HEK293 (cell line): ENCODE measurements around the gene POLR2L.
A peak's percentile ranks its signal among the peaks of the same experiment; 100 is the strongest.

Experiments used
- CTCF ChIA-PET: fragments of 350-600 bp; formaldehyde crosslinking; extraction: SDS; loops from one replicate; lab custom pipeline; 2021; ENCODE audit warnings: antibody characterized with exemption; lab: Yijun Ruan, JAX
- POLR2A ChIA-PET: fragments of 300-600 bp; formaldehyde crosslinking; extraction: SDS; loops from one replicate; lab custom pipeline; 2020; ENCODE audit warnings: antibody characterized with exemption, inconsistent platforms; lab: Yijun Ruan, JAX
- H3K27ac ChIP-seq: fragments of 200-500 bp; sonication (Bioruptor generic); 2 replicates; pipeline ENCODE4 v1.5.1; 2014; ENCODE audit warnings: low read depth, low read length, control low read depth, inconsistent platforms; ENCODE audit errors: extremely low read depth
- H3K36me3 ChIP-seq, 2 experiments: fragments of 200-500 bp in 1 of 2; sonication (Bioruptor generic) in 1 of 2; 1 replicate in 1 of 2; 2 replicates in 1 of 2; pipeline ENCODE4 v1.5.1; 2014 to 2017; ENCODE audit warnings: inconsistent platforms in 2 of 2, low read length in 2 of 2; ENCODE audit not compliant: control insufficient read depth in 2 of 2, insufficient read depth in 1 of 2
- H3K4me1 ChIP-seq: fragments of 200-500 bp; sonication (Bioruptor generic); 2 replicates; pipeline ENCODE4 v1.5.1; 2014; ENCODE audit warnings: mild to moderate bottlenecking, low read length, inconsistent platforms; ENCODE audit not compliant: control insufficient read depth, insufficient read depth
- H3K4me3 ChIP-seq: 2 replicates; pipeline ENCODE4 v1.5.1; 2011; ENCODE audit warnings: low read depth, mild to moderate bottlenecking, control low read depth, low read length, moderate library complexity
- H3K9me3 ChIP-seq: fragments of 200-500 bp; sonication (Bioruptor generic); 2 replicates; pipeline ENCODE4 v1.5.1; 2014; ENCODE audit warnings: low read depth, low read length, inconsistent platforms; ENCODE audit not compliant: control insufficient read depth, insufficient read depth
- GFI1B ChIP-seq: fragments of 450-650 bp; formaldehyde crosslinking; IDR thresholded peaks from 2 replicates; pipeline ENCODE4 v1.5.1; 2016; ENCODE audit warnings: missing biosample characterization, missing genetic modification characterization
- HOXD13 ChIP-seq: sonication (generic); formaldehyde crosslinking; IDR thresholded peaks from 2 replicates; pipeline ENCODE4 v1.8.0; 2022; ENCODE audit warnings: missing genetic modification reagents, borderline replicate concordance
- KLF1 ChIP-seq: fragments of 450-650 bp; formaldehyde crosslinking; IDR thresholded peaks from 2 replicates; pipeline ENCODE4 v1.5.1; 2016; ENCODE audit warnings: missing biosample characterization, missing genetic modification characterization
- PATZ1 ChIP-seq: fragments of 450-650 bp; formaldehyde crosslinking; IDR thresholded peaks from 2 replicates; pipeline ENCODE4 v1.5.1; 2016; ENCODE audit warnings: missing biosample characterization, missing genetic modification characterization
- PRDM4 ChIP-seq: fragments of 450-650 bp; formaldehyde crosslinking; IDR thresholded peaks from 2 replicates; pipeline ENCODE4 v1.5.1; 2017; ENCODE audit warnings: missing biosample characterization, missing genetic modification characterization
- SCRT2 ChIP-seq: fragments of 450-650 bp; formaldehyde crosslinking; IDR thresholded peaks from 2 replicates; pipeline ENCODE4 v1.5.1; 2016; ENCODE audit warnings: missing biosample characterization, missing genetic modification characterization
- ZBTB6 ChIP-seq: fragments of 450-650 bp; formaldehyde crosslinking; IDR thresholded peaks from 2 replicates; pipeline ENCODE4 v1.5.1; 2017; ENCODE audit warnings: missing biosample characterization, missing genetic modification characterization
- ZNF112 ChIP-seq: fragments of 450-650 bp; formaldehyde crosslinking; IDR thresholded peaks from 2 replicates; pipeline ENCODE4 v1.5.0; 2017; ENCODE audit warnings: missing biosample characterization, missing genetic modification characterization
- ZNF146 ChIP-seq: fragments of 450-650 bp; formaldehyde crosslinking; IDR thresholded peaks from 2 replicates; pipeline ENCODE4 v1.5.1; 2016; ENCODE audit warnings: missing biosample characterization, missing genetic modification characterization
- ZNF155 ChIP-seq: fragments of 450-650 bp; formaldehyde crosslinking; IDR thresholded peaks from 2 replicates; pipeline ENCODE4 v1.5.1; 2016; ENCODE audit warnings: missing biosample characterization, missing genetic modification characterization
- ZNF19 ChIP-seq: fragments of 450-650 bp; formaldehyde crosslinking; IDR thresholded peaks from 2 replicates; pipeline ENCODE4; 2016; ENCODE audit warnings: missing biosample characterization, missing genetic modification characterization, low read depth
- ZNF280D ChIP-seq: fragments of 450-650 bp; formaldehyde crosslinking; IDR thresholded peaks from 2 replicates; pipeline ENCODE4 v1.5.1; 2016; ENCODE audit warnings: missing biosample characterization, missing genetic modification characterization
- ZNF394 ChIP-seq: fragments of 450-650 bp; formaldehyde crosslinking; IDR thresholded peaks from 2 replicates; pipeline ENCODE4 v1.5.1; 2016; ENCODE audit warnings: missing biosample characterization, missing genetic modification characterization, mild to moderate bottlenecking, moderate library complexity, borderline replicate concordance
- ZNF488 ChIP-seq: fragments of 450-650 bp; formaldehyde crosslinking; IDR thresholded peaks from 2 replicates; pipeline ENCODE4 v1.5.1; 2016; ENCODE audit warnings: missing biosample characterization, missing genetic modification characterization
- ZNF514 ChIP-seq: fragments of 450-650 bp; formaldehyde crosslinking; IDR thresholded peaks from 2 replicates; pipeline ENCODE4 v1.5.1; 2016; ENCODE audit warnings: missing biosample characterization, missing genetic modification characterization
- ZNF529 ChIP-seq: fragments of 450-650 bp; formaldehyde crosslinking; IDR thresholded peaks from 2 replicates; pipeline ENCODE4 v1.5.1; 2017; ENCODE audit warnings: missing genetic modification characterization, missing biosample characterization; ENCODE audit not compliant: insufficient replicate concordance
- ZNF544 ChIP-seq: fragments of 450-650 bp; formaldehyde crosslinking; IDR thresholded peaks from 2 replicates; pipeline ENCODE4 v1.5.0; 2017; ENCODE audit warnings: missing biosample characterization, missing genetic modification characterization
- ZNF558 ChIP-seq: fragments of 450-650 bp; formaldehyde crosslinking; IDR thresholded peaks from 2 replicates; pipeline ENCODE4 v1.5.1; 2016; ENCODE audit warnings: missing biosample characterization, missing genetic modification characterization
- ZNF571 ChIP-seq: fragments of 450-650 bp; formaldehyde crosslinking; IDR thresholded peaks from 2 replicates; pipeline ENCODE4 v1.5.0; 2017; ENCODE audit warnings: missing biosample characterization, missing genetic modification characterization
- ZNF580 ChIP-seq: fragments of 450-650 bp; formaldehyde crosslinking; IDR thresholded peaks from 2 replicates; pipeline ENCODE4 v1.5.1; 2016; ENCODE audit warnings: missing biosample characterization, missing genetic modification characterization
- ZNF585B ChIP-seq: fragments of 450-650 bp; formaldehyde crosslinking; IDR thresholded peaks from 2 replicates; pipeline ENCODE4 v1.5.1; 2016; ENCODE audit warnings: missing biosample characterization, missing genetic modification characterization
- ZNF610 ChIP-seq: fragments of 450-650 bp; formaldehyde crosslinking; IDR thresholded peaks from 2 replicates; pipeline ENCODE4 v1.5.1; 2016; ENCODE audit warnings: missing biosample characterization, missing genetic modification characterization, borderline replicate concordance
- ZNF624 ChIP-seq: fragments of 450-650 bp; formaldehyde crosslinking; IDR thresholded peaks from 2 replicates; pipeline ENCODE4 v1.5.1; 2017; ENCODE audit warnings: missing biosample characterization, missing genetic modification characterization
- ZNF660 ChIP-seq: fragments of 450-650 bp; IDR thresholded peaks from 2 replicates; pipeline ENCODE4 v1.5.1; 2018; ENCODE audit warnings: missing biosample characterization, mild to moderate bottlenecking, missing genetic modification characterization
- ZNF664 ChIP-seq: fragments of 450-650 bp; formaldehyde crosslinking; IDR thresholded peaks from 2 replicates; pipeline ENCODE4 v1.5.1; 2016; ENCODE audit warnings: missing biosample characterization, missing genetic modification characterization
- ZNF701 ChIP-seq: fragments of 450-650 bp; formaldehyde crosslinking; IDR thresholded peaks from 2 replicates; pipeline ENCODE4 v1.5.1; 2016; ENCODE audit warnings: missing biosample characterization, missing genetic modification characterization

POLR2L gene

GRCh38 chr11:790721-791564 is 51.4 kb downstream of the POLR2L start:
- Histone ChIP-seq H3K4me3 (no peak overlapping the region), H3K36me3 (peaks cover 0 to 41% of the 10 kb centered on the region in 2 experiments; a peak in 1 of 3 replicates), H3K9me3 (no peaks in the 10 kb centered on the region), H3K4me1 (peaks cover 3% of the 10 kb centered on the region), H3K27ac (no peak overlapping the region)
- ChIA-PET POLR2A (interaction anchor here (0.5 to 2.2 kb wide), 7 partner anchors 14 to 105 kb away, joined by 3 to 11 read pairs (median 5); partner anchors contain the start of genes CRACR2B, GATD1, PNPLA2 and TMEM80), CTCF (interaction anchor here (0.7 kb wide), 1 partner anchor 257 kb away, joined by 4 read pairs; no protein-coding TSS in a partner anchor)
- TF ChIP-seq ZNF112 (tag by site-specific recombination): no peak
- no peak for TF ChIP-seq SCRT2 (tag by site-specific recombination)
- TF ChIP-seq ZNF155: no peak
- TF ChIP-seq ZNF544 (tag by site-specific recombination): no peak
- no peak for TF ChIP-seq GFI1B
- no peak for TF ChIP-seq ZNF146 (tag by site-specific recombination)
- no peak for TF ChIP-seq ZNF660 (tag by site-specific recombination)
- TF ChIP-seq ZNF585B (tag by site-specific recombination): no peak
- TF ChIP-seq ZNF624 (tag by site-specific recombination): no peak
- no peak for TF ChIP-seq ZNF394 (tag by site-specific recombination)
- TF ChIP-seq KLF1 (tag by site-specific recombination): peak; percentile 34
- peak; percentile 80 for TF ChIP-seq PATZ1 (tag by site-specific recombination)
- no peak for TF ChIP-seq ZNF529 (tag by site-specific recombination)
- no peak for TF ChIP-seq ZNF610 (tag by site-specific recombination)
- TF ChIP-seq PRDM4: no peak
- TF ChIP-seq ZNF580 (tag by site-specific recombination): no peak
- TF ChIP-seq ZNF571: no peak
- no peak for TF ChIP-seq ZNF514 (tag by site-specific recombination)
- no peak for TF ChIP-seq ZNF558 (tag by site-specific recombination)
- no peak for TF ChIP-seq ZNF280D (tag by site-specific recombination)
- TF ChIP-seq ZBTB6 (tag by site-specific recombination): no peak
- TF ChIP-seq ZNF664 (tag by site-specific recombination): no peak
- TF ChIP-seq ZNF701 (tag by site-specific recombination): no peak
- no peak for TF ChIP-seq ZNF19 (tag by site-specific recombination)
- no peak for TF ChIP-seq HOXD13 (CRISPR knock-in tag)
- no peak for TF ChIP-seq ZNF488
